A172 (cell line): ENCODE measurements around the gene CHMP1B. TPM values are rescaled to one million over a fixed set of nuclear protein-coding genes. Genes with fewer than 3 reads are reported as not detected.

Experiments used
- DNase-seq: peaks from one replicate; pipeline ENCODE4 v3.0.0-alpha.2; 2015; ENCODE audit warnings: low spot score
- total RNA-seq: library from RNA; depleted of rRNA; stranded (reverse); fragments of >200 nt; shearing (Covaris generic); gene quantifications from 2 replicates; pipeline ENCODE4 v1.2.3, GENCODE V29; 2014; rRNA removed

Gene CHMP1B
- 60.9 and 68.2 TPM in 2 replicates for total RNA-seq

- peak; percentile 93 for DNase-seq
These were observed at the start of gene CHMP1B for GRCh38 chr18:11851146-11851805. CHMP1B (plus strand) TSS chr18:11851413; CDS start chr18:11851512, 99 bp downstream.

- DNase-seq, result no peak
These were observed 49.6 kb upstream of the CHMP1B start for GRCh38 chr18:11801573-11801972.

- DNase-seq, result no peak
These were observed 49.1 kb upstream of the CHMP1B start for GRCh38 chr18:11802158-11802557.

- DNase-seq, result no peak
These were observed 48.6 kb upstream of the CHMP1B start for GRCh38 chr18:11802586-11802985.

- peak; percentile 11 for DNase-seq
These were observed 44.0 kb upstream of the CHMP1B start for GRCh38 chr18:11807233-11807632.

- DNase-seq, result peak; percentile 83
These were observed 43.0 kb upstream of the CHMP1B start for GRCh38 chr18:11808001-11808855.

GRCh38 chr18:11809895-11810294, 41.3 kb upstream of the CHMP1B start:
- DNase-seq, result no peak

GRCh38 chr18:11810379-11810778, 40.8 kb upstream of the CHMP1B start:
- no peak for DNase-seq

- DNase-seq, result no peak
These were observed 40.2 kb upstream of the CHMP1B start for GRCh38 chr18:11811009-11811408.

- DNase-seq, result no peak
These were observed 34.0 kb upstream of the CHMP1B start for GRCh38 chr18:11817229-11817628.

- DNase-seq, result no peak
These were observed 32.6 kb upstream of the CHMP1B start for GRCh38 chr18:11818486-11819203.

- DNase-seq, result no peak
These were observed 31.3 kb upstream of the CHMP1B start for GRCh38 chr18:11819938-11820337.

GRCh38 chr18:11820697-11821096, 30.5 kb upstream of the CHMP1B start:
- no peak for DNase-seq

- DNase-seq, result no peak
These were observed 30.0 kb upstream of the CHMP1B start for GRCh38 chr18:11821208-11821607.

GRCh38 chr18:11821643-11822237, 29.5 kb upstream of the CHMP1B start:
- no peak for DNase-seq

- no peak for DNase-seq
These were observed 27.7 kb upstream of the CHMP1B start for GRCh38 chr18:11823545-11823944.

- DNase-seq, result no peak
These were observed 24.4 kb upstream of the CHMP1B start for GRCh38 chr18:11826836-11827235.

- DNase-seq, result no peak
These were observed 22.3 kb upstream of the CHMP1B start for GRCh38 chr18:11828786-11829432.

- no peak for DNase-seq
These were observed 20.6 kb upstream of the CHMP1B start for GRCh38 chr18:11830585-11830984.

- DNase-seq, result no peak
These were observed 19.3 kb upstream of the CHMP1B start for GRCh38 chr18:11831921-11832320.

- DNase-seq, result no peak
These were observed 16.4 kb upstream of the CHMP1B start for GRCh38 chr18:11834772-11835171.

GRCh38 chr18:11839556-11839955, 11.7 kb upstream of the CHMP1B start:
- no peak for DNase-seq
